Right renal pelvis (tissue), 4 donors: ENCODE results near the gene KIRREL3. TPM values are rescaled to one million over a fixed set of nuclear protein-coding genes. Genes with fewer than 3 reads are reported as not detected.
A peak's percentile ranks its signal among the peaks of the same experiment; 100 is the strongest.

ENCODE experiments used
- DNase-seq, 4 donors: peaks; one replicate each; pipeline ENCODE4 v3.0.0-alpha.2; 2013; ENCODE audit warnings: low read depth in 4 of 4, low spot score in 3 of 4, missing footprints in 1 of 4
- polyA plus RNA-seq, 4 donors: library from polyadenylated mRNA; unstranded; fragments of 120-200 nt; gene quantifications; one replicate each; pipeline ENCODE4 v1.2.1, GENCODE V29; 2013; ENCODE audit not compliant: insufficient read length in 4 of 4

Gene KIRREL3
- polyA plus RNA-seq, 4 donors: 1.4 to 2.3 (median 1.8) TPM

DNA sequence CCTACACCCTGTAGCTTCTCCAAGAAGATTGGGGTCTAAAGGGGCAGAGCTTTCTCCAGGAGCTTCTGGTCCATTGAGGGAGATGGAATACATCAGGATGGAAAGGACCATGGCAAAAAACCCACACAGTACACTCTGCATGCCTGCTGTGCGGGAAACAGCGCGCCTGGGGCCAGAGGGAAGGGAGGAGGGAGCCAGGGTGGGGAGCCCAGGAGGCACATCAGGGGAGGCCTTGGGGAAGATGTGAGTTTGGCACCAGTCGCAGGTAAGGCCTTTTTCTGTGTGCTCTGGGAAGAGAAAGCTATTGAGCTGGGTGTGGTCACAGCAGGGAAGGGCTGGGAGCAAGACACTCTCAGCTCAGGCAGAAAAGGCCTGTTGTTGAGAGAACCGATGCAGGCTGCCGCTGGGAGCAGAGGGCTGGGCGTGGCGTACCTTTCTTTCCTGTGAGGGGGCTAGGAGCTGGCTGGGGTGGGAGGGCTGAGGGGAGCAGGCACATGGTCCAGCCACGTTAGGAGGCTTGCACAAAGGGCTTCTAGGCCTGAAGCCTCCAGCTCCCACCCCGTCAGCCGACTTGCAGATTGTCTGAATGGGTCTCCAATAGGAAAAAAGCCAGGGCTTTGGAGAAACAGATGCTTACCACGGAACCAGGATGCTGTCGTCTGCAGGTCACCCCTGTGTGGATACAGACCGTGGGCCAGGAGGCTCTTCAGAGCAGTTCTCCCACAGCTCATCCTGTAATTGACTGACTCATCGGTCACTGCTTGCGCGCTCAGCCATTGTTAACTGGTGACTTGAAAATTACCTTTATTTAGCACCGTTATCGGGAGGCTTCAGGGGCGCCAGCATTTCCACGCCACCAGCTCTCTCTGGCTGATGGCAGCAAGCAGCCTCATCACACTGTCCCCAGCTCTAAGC is 407.8 kb downstream of the KIRREL3 start:
- no peak for DNase-seq

DNA sequence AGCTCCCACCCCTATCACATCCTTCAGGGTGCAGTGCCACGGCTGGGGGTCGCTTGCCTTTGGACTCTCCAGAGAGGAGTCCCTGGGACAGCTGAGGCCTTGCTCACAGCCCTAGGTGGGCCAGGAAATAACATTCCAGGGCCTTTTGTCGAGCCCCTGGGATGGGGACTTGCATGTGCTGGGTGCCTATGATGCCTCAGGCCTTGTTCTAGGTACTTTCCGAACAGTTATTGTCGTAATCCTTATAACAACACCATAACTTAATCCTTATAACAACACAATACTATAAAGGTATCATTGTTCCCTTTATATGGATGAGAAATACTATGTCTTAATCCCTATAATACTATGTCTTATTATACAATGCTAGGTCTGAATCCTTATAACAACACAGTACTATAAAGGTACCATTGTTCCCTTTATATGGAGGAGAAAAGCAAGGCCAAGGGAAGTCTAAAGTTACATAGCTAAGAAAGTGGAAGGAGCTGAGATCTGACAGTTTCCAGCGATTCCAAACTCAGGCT is 408.5 kb downstream of the KIRREL3 start:
- DNase-seq: no peak

DNA sequence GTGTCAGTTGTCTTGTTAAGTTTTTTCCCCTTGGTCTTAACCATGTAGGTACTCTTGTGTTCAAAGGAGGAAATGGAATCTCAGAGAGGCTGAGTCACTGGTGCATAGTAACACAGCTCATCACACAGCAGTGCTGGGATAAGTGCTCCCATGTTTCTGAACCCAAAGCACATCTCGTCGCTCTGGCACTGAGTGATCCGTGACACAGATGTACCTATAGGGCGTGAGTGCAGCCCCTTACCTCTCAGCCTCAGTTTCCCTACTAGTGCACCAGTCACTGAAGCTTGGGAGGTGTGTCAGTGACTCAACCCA is 411.1 kb downstream of the KIRREL3 start:
- DNase-seq: no peak

- no peak for DNase-seq
Observed at GRCh38 chr11:126588630-126589491, 411.7 kb downstream of the KIRREL3 start.

- DNase-seq: no peak
Observed at GRCh38 chr11:126587541-126587940, 413.0 kb downstream of the KIRREL3 start.

DNA sequence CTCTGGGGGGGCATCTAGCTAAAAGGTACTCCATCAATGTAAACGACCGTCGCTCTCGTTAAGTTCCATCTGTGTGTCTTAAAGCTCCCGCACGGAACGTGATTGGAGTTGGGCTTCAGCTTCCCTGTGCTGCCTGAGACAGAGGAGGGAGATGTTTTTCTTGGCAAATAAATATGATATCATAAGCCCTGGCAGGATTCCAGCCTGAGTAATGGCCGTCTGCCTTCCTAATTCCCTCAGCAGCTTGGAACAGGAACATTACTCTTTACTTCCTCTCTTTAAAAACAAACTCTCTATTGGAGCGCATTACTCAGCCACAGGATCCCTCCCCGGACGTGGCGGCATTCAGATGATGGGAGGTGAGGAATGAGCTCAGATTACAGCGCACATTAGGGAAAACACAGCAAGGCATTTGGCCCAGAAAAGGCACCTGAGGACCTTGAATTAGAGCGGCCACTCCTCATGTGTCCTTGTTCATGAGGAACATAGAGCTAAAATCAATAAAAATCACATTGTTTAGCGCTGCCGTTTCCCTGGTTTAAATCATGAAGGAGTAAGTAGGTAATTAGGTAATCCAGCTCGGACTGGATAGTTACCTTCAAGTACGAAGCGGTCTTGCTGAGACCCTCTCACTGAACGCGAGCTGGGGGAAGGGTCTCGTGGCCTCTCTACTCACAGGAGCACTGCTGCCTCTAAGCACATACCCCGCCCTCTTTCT is 414.6 kb downstream of the KIRREL3 start:
- peak; percentile 64 to 81 (median 73) for DNase-seq

DNA sequence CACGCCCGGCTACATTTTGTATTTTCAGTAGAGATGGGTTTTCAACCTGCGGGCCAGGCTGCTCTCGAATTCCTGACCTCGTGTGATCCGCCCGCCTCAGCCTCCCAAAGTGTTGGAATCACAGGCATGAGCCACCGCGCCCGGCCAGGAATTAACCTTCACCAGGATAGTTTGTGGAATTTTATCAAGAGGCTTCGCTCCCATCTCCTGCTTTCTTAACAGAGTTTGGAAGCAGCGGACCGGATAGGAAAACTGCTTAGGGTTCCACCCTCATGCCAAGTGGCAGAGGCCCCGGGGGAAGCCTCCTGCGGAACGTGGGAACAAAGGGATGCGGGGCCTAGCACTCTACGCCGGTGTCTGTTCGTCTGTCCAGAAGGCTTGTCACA is 415.2 kb downstream of the KIRREL3 start:
- DNase-seq: no peak

- no peak for DNase-seq
Observed at GRCh38 chr11:126583594-126584427, 416.8 kb downstream of the KIRREL3 start.

DNA sequence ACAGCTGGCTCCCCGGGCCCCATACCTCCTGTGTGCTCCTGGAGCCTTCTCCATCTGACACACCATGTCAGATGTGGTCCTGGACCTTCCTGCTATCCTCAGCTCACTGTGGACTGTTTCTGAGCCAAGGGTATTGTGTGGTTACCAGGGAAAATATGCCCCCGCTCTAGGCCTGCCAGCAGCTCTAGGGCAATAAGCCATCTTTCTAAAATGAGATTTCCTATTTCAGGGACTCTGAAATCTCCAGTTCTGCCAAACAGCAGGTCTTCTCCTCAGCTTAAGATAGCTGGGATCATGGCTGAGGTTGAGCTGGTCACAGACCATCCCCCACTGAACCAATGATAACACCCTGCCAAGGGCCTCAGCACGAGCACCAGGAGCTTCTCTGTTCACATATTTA is 417.5 kb downstream of the KIRREL3 start:
- DNase-seq: no peak

- no peak for DNase-seq
Observed at GRCh38 chr11:126581871-126582648, 418.5 kb downstream of the KIRREL3 start.

DNA sequence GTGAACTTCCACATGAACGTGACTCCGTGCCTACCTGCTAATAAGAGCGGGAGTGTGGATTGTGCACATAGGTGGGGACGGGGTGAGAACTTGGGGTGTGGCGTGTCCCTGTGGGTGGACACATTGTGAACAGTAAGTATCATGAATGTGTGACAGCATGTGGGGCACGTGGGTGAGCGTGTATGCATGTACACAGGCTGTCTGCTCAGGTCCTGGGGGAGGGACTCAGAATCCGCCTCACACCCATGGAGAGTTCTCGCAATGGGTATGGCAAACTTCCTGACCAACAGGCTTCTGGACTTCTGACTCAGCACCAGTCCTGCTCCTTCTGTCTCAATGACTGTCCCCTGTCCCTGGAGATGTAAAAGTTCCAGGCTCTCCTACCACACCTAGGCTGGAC is 422.1 kb downstream of the KIRREL3 start:
- DNase-seq: no peak

GRCh38 chr11:126578021-126578420 is 422.5 kb downstream of the KIRREL3 start:
- DNase-seq: no peak

DNA sequence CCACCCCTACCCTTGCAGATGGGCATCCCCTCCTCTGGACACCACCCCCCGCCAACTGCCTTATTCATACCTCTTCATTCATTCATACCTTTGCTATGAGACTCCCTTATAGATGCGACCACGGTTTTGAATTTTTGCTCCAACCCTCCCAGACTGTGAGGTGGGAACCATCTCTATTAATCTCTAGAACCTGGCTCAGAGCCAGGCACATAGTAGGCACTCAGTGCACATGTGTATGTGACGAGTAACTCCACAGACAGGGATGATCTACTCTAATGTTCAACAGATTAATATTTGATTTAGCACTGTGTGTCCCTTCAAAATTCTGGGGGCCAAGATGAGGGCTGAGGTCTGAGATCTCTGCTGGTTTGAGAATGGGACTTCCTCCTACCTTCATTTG is 424.7 kb downstream of the KIRREL3 start:
- DNase-seq: no peak

DNA sequence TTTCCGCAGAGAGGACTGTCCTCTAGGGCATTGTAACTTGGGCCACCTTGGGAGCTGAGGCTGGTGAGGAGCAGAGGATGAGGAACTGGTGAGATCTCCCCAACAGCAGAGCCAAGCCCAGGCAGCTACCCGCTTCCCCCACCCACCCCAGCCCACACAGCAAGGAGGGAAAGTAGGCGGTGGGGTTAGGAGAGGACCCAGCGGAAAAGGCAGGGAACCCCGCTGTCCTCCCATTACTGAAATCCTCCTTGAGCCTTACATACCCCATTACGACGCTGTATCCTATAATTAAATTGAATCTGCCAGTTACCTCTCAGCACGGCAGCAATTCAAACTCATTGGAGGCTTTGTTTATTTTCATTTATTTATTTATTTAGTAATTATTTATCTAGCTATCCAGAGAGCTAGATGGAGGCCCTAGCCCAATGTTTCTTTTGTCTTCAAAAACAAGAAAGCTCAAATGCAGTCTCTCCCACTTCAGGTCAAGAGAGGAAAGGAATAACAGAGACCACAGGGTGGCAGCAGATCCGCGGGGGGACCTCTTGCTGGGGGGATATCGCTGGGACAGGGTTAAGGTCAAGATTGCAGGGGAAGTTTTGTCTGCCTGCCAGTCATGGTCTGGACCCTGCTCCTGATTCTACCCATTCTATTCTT is 427.1 kb downstream of the KIRREL3 start:
- DNase-seq: no peak

DNA sequence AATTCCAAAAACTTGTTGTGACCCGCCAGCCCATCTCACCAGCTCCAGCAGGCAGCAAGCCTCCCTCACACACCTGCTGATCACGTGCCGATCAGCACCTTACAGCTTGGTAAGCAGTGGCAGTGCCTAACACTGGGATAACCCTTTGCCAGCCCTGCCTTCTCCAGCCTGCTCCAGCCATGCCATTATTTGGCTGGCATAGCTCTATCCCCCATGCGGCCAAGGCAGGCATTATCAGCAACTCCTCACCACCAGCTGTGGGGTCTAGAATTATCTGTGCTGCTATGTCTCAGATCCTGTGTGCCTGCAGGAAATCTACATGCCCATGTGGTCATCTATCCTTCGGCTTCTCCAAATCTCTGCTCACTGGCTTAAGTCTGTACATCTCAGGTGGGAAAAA is 430.1 kb downstream of the KIRREL3 start:
- DNase-seq: no peak

GRCh38 chr11:126567419-126567818 is 433.2 kb downstream of the KIRREL3 start:
- DNase-seq: no peak

GRCh38 chr11:126564566-126564965 is 436.0 kb downstream of the KIRREL3 start:
- DNase-seq: no peak

DNA sequence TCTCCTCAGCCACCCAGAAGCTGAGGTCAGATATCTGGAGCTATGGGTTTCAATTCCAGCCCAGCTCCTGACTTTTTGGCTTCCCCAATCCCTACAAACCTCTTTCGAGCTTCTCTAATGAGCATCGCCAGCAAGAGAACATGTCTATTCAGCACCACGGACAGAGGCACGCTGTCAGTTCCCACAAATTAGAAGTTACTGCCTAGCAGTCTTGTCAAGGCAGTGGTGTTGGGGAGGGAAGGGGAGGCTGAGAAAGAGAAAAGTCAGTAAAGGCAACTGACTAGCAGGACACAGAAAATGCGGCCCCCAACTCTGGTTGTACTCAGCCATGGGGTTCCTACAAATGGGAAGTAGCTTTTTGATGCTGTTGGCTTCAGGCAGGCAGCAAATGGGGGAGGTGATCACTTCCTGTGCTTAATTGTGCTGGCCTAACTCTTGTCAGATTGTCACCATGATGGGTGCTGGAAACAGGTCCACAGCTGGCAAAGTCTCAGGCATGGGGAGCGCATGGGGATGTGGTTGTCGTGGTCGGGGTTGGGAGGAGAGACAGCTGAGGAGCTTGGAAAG is 439.2 kb downstream of the KIRREL3 start:
- peak; percentile 61 to 80 (median 78) for DNase-seq
